Osteoblast (primary cell): ENCODE measurements around the gene SIRT2. TPM values are rescaled to one million over a fixed set of nuclear protein-coding genes. Genes with fewer than 3 reads are reported as not detected.
A peak's percentile ranks its signal among the peaks of the same experiment; 100 is the strongest.

Experiments used
- DNase-seq: peaks from one replicate; pipeline ENCODE4 v3.0.0; 2011; ENCODE audit warnings: low spot score, mixed read lengths; ENCODE audit not compliant: insufficient read length; ENCODE audit errors: missing footprints
- H2AFZ ChIP-seq: 2 replicates; pipeline ENCODE4 v1.6.0; 2011; ENCODE audit warnings: mild to moderate bottlenecking, low read length
- H3K27ac ChIP-seq: 2 replicates; pipeline ENCODE4 v1.5.1; 2011; ENCODE audit warnings: mild to moderate bottlenecking, low read depth, low read length, moderate library complexity
- H3K27me3 ChIP-seq: 2 replicates; pipeline ENCODE4 v1.6.0; 2012; ENCODE audit warnings: mild to moderate bottlenecking, control low read depth, inconsistent platforms, low read length, moderate library complexity; ENCODE audit not compliant: insufficient read depth
- H3K36me3 ChIP-seq: 2 replicates; pipeline ENCODE4 v1.5.1; 2011; ENCODE audit warnings: mild to moderate bottlenecking, low read length, control low read depth, moderate library complexity; ENCODE audit not compliant: insufficient read depth
- H3K4me1 ChIP-seq: 2 replicates; pipeline ENCODE4 v1.5.1; 2011; ENCODE audit warnings: mild to moderate bottlenecking, low read length, control low read depth, moderate library complexity; ENCODE audit not compliant: insufficient read depth
- H3K4me2 ChIP-seq: 2 replicates; pipeline ENCODE4 v1.6.0; 2011; ENCODE audit warnings: mild to moderate bottlenecking, low read length; ENCODE audit not compliant: insufficient read depth
- H3K4me3 ChIP-seq: fragments of 200-600 bp; sonication (generic); 3 replicates; pipeline ENCODE4 v1.5.1; 2012; ENCODE audit warnings: mild to moderate bottlenecking, low read length, inconsistent platforms; ENCODE audit not compliant: insufficient read depth
- H3K79me2 ChIP-seq: 2 replicates; pipeline ENCODE4 v1.6.0; 2012; ENCODE audit warnings: mild to moderate bottlenecking, low read length, control low read depth, inconsistent platforms; ENCODE audit not compliant: insufficient read depth
- H3K9me3 ChIP-seq: 2 replicates; pipeline ENCODE4 v1.5.1; 2011; ENCODE audit warnings: low read depth, low read length, control low read depth
- H4K20me1 ChIP-seq: 2 replicates; pipeline ENCODE4 v1.6.0; 2012; ENCODE audit warnings: mild to moderate bottlenecking, low read length, control low read depth; ENCODE audit not compliant: insufficient read depth
- total RNA-seq: library from RNA; depleted of rRNA; stranded (reverse); fragments of >200 nt; gene quantifications from 2 replicates; pipeline ENCODE4 v1.2.3, GENCODE V29; 2012
- TF ChIP-seq, protein P1 (sequence below): IDR thresholded peaks from 2 replicates; pipeline ENCODE4 v1.5.1; 2011; ENCODE audit warnings: mild to moderate bottlenecking, low read depth, low read length, moderate library complexity; ENCODE audit errors: extremely low read depth

Gene SIRT2
- total RNA-seq, 1 donor, result 77.4 TPM

DNA sequence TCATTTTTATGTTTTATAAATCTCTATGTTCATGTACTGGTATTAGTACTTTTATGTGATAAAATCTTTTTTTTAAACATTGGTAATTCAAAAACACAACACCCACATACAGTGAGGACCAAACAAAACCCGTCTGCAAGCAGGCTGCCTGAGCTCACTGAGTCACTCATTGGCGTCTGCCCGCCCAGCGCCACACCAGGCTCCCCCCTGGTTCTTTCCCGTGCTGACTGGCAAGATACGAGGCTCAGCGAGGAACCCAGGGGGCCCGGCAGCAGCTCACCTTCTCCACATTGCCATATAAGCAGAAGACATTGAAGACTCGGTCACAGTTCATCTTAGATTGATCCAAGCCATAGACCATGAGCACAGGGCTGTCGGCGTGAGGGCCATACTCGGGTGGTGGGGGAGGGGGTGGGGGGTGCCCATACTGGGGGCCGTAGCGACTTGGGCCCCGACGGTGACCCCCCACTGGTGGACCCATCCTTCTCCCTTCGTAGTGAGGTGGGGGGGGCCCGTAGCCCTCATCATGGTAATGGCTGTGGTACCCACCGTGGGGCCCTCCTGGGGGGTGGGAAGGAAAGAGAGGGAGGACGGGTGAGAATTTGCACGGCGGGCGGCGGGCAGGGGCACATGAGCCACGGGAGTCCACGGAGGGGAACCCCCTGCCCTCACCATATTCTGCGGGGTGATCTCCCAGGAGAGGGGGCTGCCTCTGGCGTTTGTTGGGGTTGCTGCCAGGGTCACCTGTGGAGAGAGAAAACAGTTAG, 59.4 kb downstream of the SIRT2 start:
- peaks cover 80% of the 10 kb centered on the region for H4K20me1 ChIP-seq
- TF ChIP-seq, protein P1, sequence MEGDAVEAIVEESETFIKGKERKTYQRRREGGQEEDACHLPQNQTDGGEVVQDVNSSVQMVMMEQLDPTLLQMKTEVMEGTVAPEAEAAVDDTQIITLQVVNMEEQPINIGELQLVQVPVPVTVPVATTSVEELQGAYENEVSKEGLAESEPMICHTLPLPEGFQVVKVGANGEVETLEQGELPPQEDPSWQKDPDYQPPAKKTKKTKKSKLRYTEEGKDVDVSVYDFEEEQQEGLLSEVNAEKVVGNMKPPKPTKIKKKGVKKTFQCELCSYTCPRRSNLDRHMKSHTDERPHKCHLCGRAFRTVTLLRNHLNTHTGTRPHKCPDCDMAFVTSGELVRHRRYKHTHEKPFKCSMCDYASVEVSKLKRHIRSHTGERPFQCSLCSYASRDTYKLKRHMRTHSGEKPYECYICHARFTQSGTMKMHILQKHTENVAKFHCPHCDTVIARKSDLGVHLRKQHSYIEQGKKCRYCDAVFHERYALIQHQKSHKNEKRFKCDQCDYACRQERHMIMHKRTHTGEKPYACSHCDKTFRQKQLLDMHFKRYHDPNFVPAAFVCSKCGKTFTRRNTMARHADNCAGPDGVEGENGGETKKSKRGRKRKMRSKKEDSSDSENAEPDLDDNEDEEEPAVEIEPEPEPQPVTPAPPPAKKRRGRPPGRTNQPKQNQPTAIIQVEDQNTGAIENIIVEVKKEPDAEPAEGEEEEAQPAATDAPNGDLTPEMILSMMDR, result no peak
- no peak overlapping the region for H3K4me3 ChIP-seq
- H3K4me2 ChIP-seq, result no peak overlapping the region
- peak; percentile 62 for DNase-seq
- no peaks in the 10 kb centered on the region for H3K27me3 ChIP-seq
- H3K4me1 ChIP-seq, result peaks cover 11% of the 10 kb centered on the region
- peaks cover 91% of the 10 kb centered on the region for H3K36me3 ChIP-seq
- H3K79me2 ChIP-seq, result peaks cover 59% of the 10 kb centered on the region
- H3K9me3 ChIP-seq, result no peaks in the 10 kb centered on the region
- H3K27ac ChIP-seq, result no peak overlapping the region
- H2AFZ ChIP-seq, result no peak overlapping the region

DNA sequence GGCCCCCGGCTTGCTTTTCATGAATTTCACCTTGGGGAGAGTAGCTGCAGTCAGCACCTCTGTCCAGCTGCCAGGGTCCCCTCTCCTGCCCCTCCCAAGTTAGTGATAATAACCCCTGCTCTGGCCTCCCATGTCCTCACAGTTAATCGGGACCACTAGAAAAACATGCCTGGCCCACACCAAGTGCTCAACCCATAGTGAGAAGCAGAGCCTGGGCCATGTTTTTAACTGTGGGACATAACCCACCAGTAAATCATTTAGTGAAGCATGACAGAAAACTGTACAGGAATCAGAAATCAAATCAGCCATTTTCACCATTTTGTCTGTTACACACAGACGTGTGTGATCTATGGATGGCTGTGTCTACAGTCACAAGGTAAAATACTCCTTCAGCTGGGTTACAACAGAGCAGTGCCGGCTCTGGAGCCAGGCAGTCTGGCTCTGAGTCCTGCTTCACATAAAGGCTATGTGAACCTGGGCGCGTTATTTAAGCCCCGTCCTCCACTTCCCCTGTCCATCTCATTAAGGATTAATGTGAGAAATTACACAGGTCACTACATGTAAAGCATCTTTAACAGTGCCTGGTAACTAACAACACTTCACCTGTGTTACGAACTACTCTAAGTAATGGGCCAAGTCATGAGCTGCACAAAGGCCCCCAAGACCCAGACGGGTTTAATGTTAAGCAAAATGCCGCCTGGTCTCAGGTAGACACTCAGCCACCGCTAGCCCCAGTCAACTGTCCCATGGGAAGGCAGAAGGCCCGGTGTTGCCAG, 60.2 kb downstream of the SIRT2 start:
- peaks cover 72% of the 10 kb centered on the region for H4K20me1 ChIP-seq
- H3K36me3 ChIP-seq, result peaks cover 82% of the 10 kb centered on the region
- peaks cover 50% of the 10 kb centered on the region for H3K79me2 ChIP-seq
- no peak overlapping the region for H2AFZ ChIP-seq
- no peak overlapping the region for H3K4me3 ChIP-seq
- no peaks in the 10 kb centered on the region for H3K9me3 ChIP-seq
- H3K27me3 ChIP-seq, result no peaks in the 10 kb centered on the region
- peaks cover 11% of the 10 kb centered on the region for H3K4me1 ChIP-seq
- TF ChIP-seq, protein P1, result no peak
- no peak overlapping the region for H3K4me2 ChIP-seq
- DNase-seq, result peak; percentile 54
- H3K27ac ChIP-seq, result peak overlapping the region; percentile 10

DNA sequence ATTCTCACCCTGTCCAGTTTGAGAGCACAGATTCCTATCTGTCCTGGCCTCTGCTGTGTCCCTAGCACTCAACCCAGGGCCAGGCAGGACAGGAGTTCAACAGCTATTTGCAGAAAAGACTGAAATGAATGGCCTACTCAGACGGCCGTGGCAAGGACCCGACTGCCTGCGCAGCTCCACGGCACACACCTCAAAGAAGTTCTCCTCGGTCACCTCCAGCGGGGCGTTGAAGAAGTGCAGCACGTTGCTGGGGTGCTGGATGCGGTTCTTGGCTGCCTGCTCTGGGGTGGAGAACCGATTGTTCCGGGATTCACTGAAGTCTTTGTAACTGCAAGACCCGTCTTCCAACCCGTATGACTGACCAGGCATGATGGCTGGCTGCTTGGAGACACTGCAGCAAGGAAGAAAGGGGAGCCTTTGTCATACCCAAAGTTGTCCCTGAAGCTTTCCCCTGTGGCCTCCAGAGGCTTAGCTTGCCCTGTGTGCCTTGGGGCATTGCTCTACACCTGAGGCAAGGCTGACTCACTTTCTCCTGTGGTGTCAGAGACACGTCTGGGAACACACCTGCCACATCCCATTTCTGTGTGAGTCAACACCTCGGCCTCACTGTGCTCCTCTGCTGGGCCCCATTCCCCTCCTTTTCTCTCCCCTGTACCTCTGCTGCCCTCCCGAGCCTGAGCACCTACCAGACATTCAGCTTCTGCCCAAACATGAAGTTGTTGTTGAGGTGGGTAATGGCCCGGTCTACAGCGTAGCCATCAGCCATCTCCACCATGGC, 61.0 kb downstream of the SIRT2 start:
- Histone ChIP-seq H3K79me2 (peaks cover 43% of the 10 kb centered on the region), H3K9me3 (no peaks in the 10 kb centered on the region), H2AFZ (no peak overlapping the region), H3K27me3 (no peaks in the 10 kb centered on the region), H3K36me3 (peaks cover 75% of the 10 kb centered on the region), H3K4me2 (no peak overlapping the region), H3K4me3 (no peak overlapping the region), H3K27ac (no peak overlapping the region), H4K20me1 (peaks cover 65% of the 10 kb centered on the region), H3K4me1 (peaks cover 11% of the 10 kb centered on the region)
- peak; percentile 32 for DNase-seq
- TF ChIP-seq, protein P1, result no peak
